Neural crest cell (in vitro differentiated cells): ENCODE results near the gene HEMK1. TPM values are rescaled to one million over a fixed set of nuclear protein-coding genes. Genes with fewer than 3 reads are reported as not detected.

ENCODE experiments used
- total RNA-seq: library from RNA; stranded (reverse); gene quantifications from 2 replicates; pipeline ENCODE4 v1.2.1, GENCODE V29; 2021

HEMK1 gene
- total RNA-seq, 1 donor from 2014 or later = 22.8 TPM

Other genes starting within 250 kb of the HEMK1 start
- gene HYAL2, start 246.8 kb upstream of the HEMK1 start, total RNA-seq = 73.0 and 78.0 TPM in 2 replicates
- gene TUSC2, start 241.3 kb upstream of the HEMK1 start, total RNA-seq = 35.0 and 35.5 TPM in 2 replicates
- gene RASSF1, start 228.7 kb upstream of the HEMK1 start, total RNA-seq = 15.1 and 16.8 TPM in 2 replicates
- 2.3 and 2.5 TPM in 2 replicates for gene ZMYND10, start 223.8 kb upstream of the HEMK1 start, total RNA-seq
- 29.7 and 30.6 TPM in 2 replicates for gene NPRL2, start 218.7 kb upstream of the HEMK1 start, total RNA-seq
- 11.7 and 12.8 TPM in 2 replicates for gene CYB561D2, start 218.7 kb upstream of the HEMK1 start, total RNA-seq
- gene TMEM115, start 210.0 kb upstream of the HEMK1 start, total RNA-seq = 37.8 and 39.2 TPM in 2 replicates
- 8.7 and 9.3 TPM in 2 replicates for gene CACNA2D2, start 65.9 kb upstream of the HEMK1 start, total RNA-seq
- gene C3orf18, start 1.8 kb upstream of the HEMK1 start, total RNA-seq = 12.7 and 13.1 TPM in 2 replicates
- 8.1 and 8.6 TPM in 2 replicates for gene CISH, start 42.3 kb downstream of the HEMK1 start, total RNA-seq
- gene MAPKAPK3, start 47.6 kb downstream of the HEMK1 start, total RNA-seq = 37.0 and 38.8 TPM in 2 replicates
- gene DOCK3, start 105.4 kb downstream of the HEMK1 start, total RNA-seq = 5.0 and 5.4 TPM in 2 replicates